Ovary (tissue), 3 donors: ENCODE measurements around the gene OR4C5.
"Not testable (repeated sequence)": the region's sequence is repeated elsewhere in the genome, so short reads cannot be mapped to it uniquely, and the experiment has no call there.

Source experiments
- CTCF ChIP-seq, 3 donors: fragments of 450-650 bp in 2 of 3; fragments of 200-600 bp in 1 of 3; IDR thresholded peaks; one replicate each; pipeline versions ENCODE4 v1.5.1 to v1.8.0; 2016 to 2022; ENCODE audit warnings: antibody characterized with exemption in 3 of 3, mild to moderate bottlenecking in 1 of 3
- EP300 ChIP-seq: sonication (generic); formaldehyde crosslinking; IDR thresholded peaks from one replicate; pipeline ENCODE4 v1.6.1; 2017; ENCODE audit warnings: antibody characterized with exemption
- POLR2A ChIP-seq: fragments of 450-650 bp; IDR thresholded peaks from one replicate; pipeline ENCODE4 v1.6.1; 2017; ENCODE audit warnings: antibody characterized with exemption, mild to moderate bottlenecking, moderate library complexity
- donor health status: DM: no; HTN: no; CAD: no.

- not testable (repeated sequence) for TF ChIP-seq CTCF (IDR thresholded peaks at IDR 0.05); POLR2A; EP300
Observed at GRCh38 chr11:48319813-48320212, 46.5 kb downstream of the OR4C5 start.
